ENCODE data around the gene STK38L. TPM values are rescaled to one million over a fixed set of nuclear protein-coding genes. Genes with fewer than 3 reads are reported as not detected.
A peak's percentile ranks its signal among the peaks of the same experiment; 100 is the strongest.

Gene STK38L
- total and polyA plus RNA-seq, 2 donors (not counting 1 experiment from before 2014, with no cell fraction given): 16.5 to 19.9 TPM

- TF ChIP-seq CTCF (conservative IDR thresholded peaks at IDR 0.05 in 1 of 2, IDR thresholded peaks at IDR 0.05 in 1 of 2; ENCODE audit: low read depth in 1 of 2, low read length in 2 of 2) (no peak), EZH2 (IDR thresholded peaks at IDR 0.05; ENCODE audit: low read length, missing control alignments) (no peak)
- H3K27me3 ChIP-seq (ENCODE audit: control insufficient read depth, insufficient read depth, low read length): no peaks in the 10 kb centered on the region
- peaks cover 3% of the 10 kb centered on the region for H3K4me1 ChIP-seq (ENCODE audit: control insufficient read depth, extremely low read depth, insufficient read depth, low read length)
- H3K4me3 ChIP-seq (replicated peaks in 1 of 4; ENCODE audit: control extremely low read depth in 1 of 4, insufficient read depth in 1 of 4, low read depth in 3 of 4, low read length in 4 of 4): no peak overlapping the region
- H3K36me3 ChIP-seq (ENCODE audit: control insufficient read depth, insufficient read depth, low read length): no peaks in the 10 kb centered on the region
- H2AFZ ChIP-seq (ENCODE audit: low read length): no peak overlapping the region
- no peaks in the 10 kb centered on the region for H4K20me1 ChIP-seq (ENCODE audit: control insufficient read depth, extremely low read depth, insufficient read depth, low read length)
- no peak overlapping the region for H3K9ac ChIP-seq (ENCODE audit: insufficient read depth, low read length)
- peaks cover 69% of the 10 kb centered on the region for H3K79me2 ChIP-seq (ENCODE audit: control insufficient read depth, insufficient read depth, low read length)
- no peak overlapping the region for H3K4me2 ChIP-seq (ENCODE audit: extremely low read depth, insufficient read depth, low read length)
- H3K27ac ChIP-seq (ENCODE audit: insufficient read depth, low read length): no peak overlapping the region
- no peaks in the 10 kb centered on the region for H3K9me3 ChIP-seq (ENCODE audit: control insufficient read depth, insufficient read depth, low read depth, low read length)
- no peak for DNase-seq (ENCODE audit: low read depth in 2 of 2)
Measured at GRCh38 chr12:27337376-27337775, 93.3 kb downstream of the STK38L start.

GRCh38 chr12:27338473-27338872, 94.4 kb downstream of the STK38L start:
- Histone ChIP-seq H3K36me3 (ENCODE audit: control insufficient read depth, insufficient read depth, low read length) (no peaks in the 10 kb centered on the region), H3K4me3 (replicated peaks in 1 of 4; ENCODE audit: control extremely low read depth in 1 of 4, insufficient read depth in 1 of 4, low read depth in 3 of 4, low read length in 4 of 4) (no peak overlapping the region), H3K9ac (ENCODE audit: insufficient read depth, low read length) (no peak overlapping the region), H3K79me2 (ENCODE audit: control insufficient read depth, insufficient read depth, low read length) (peaks cover 67% of the 10 kb centered on the region), H2AFZ (ENCODE audit: low read length) (no peak overlapping the region), H3K4me1 (ENCODE audit: control insufficient read depth, extremely low read depth, insufficient read depth, low read length) (peaks cover 2% of the 10 kb centered on the region), H3K27me3 (ENCODE audit: control insufficient read depth, insufficient read depth, low read length) (no peaks in the 10 kb centered on the region), H3K4me2 (ENCODE audit: extremely low read depth, insufficient read depth, low read length) (no peak overlapping the region), H3K9me3 (ENCODE audit: control insufficient read depth, insufficient read depth, low read depth, low read length) (no peaks in the 10 kb centered on the region), H4K20me1 (ENCODE audit: control insufficient read depth, extremely low read depth, insufficient read depth, low read length) (no peaks in the 10 kb centered on the region), H3K27ac (ENCODE audit: insufficient read depth, low read length) (no peak overlapping the region)
- no peak for DNase-seq (ENCODE audit: low read depth in 2 of 2)
- TF ChIP-seq CTCF (conservative IDR thresholded peaks at IDR 0.05 in 1 of 2, IDR thresholded peaks at IDR 0.05 in 1 of 2; ENCODE audit: low read depth in 1 of 2, low read length in 2 of 2) (no peak), EZH2 (IDR thresholded peaks at IDR 0.05; ENCODE audit: low read length, missing control alignments) (no peak)

- Histone ChIP-seq H2AFZ (ENCODE audit: low read length) (no peak overlapping the region), H3K4me2 (ENCODE audit: extremely low read depth, insufficient read depth, low read length) (no peak overlapping the region), H4K20me1 (ENCODE audit: control insufficient read depth, extremely low read depth, insufficient read depth, low read length) (no peaks in the 10 kb centered on the region), H3K9me3 (ENCODE audit: control insufficient read depth, insufficient read depth, low read depth, low read length) (no peaks in the 10 kb centered on the region), H3K9ac (ENCODE audit: insufficient read depth, low read length) (no peak overlapping the region), H3K27me3 (ENCODE audit: control insufficient read depth, insufficient read depth, low read length) (no peaks in the 10 kb centered on the region), H3K4me3 (replicated peaks in 1 of 4; ENCODE audit: control extremely low read depth in 1 of 4, insufficient read depth in 1 of 4, low read depth in 3 of 4, low read length in 4 of 4) (no peak overlapping the region), H3K4me1 (ENCODE audit: control insufficient read depth, extremely low read depth, insufficient read depth, low read length) (peaks cover 10% of the 10 kb centered on the region), H3K27ac (ENCODE audit: insufficient read depth, low read length) (no peak overlapping the region), H3K79me2 (ENCODE audit: control insufficient read depth, insufficient read depth, low read length) (peaks cover 64% of the 10 kb centered on the region), H3K36me3 (ENCODE audit: control insufficient read depth, insufficient read depth, low read length) (no peaks in the 10 kb centered on the region)
- no peak for TF ChIP-seq CTCF (conservative IDR thresholded peaks at IDR 0.05 in 1 of 2, IDR thresholded peaks at IDR 0.05 in 1 of 2; ENCODE audit: low read depth in 1 of 2, low read length in 2 of 2)
- TF ChIP-seq EZH2 (IDR thresholded peaks at IDR 0.05; ENCODE audit: low read length, missing control alignments): no peak
- DNase-seq (ENCODE audit: low read depth in 2 of 2): peak in 1 of 2 donors; percentile 30
Measured at GRCh38 chr12:27340971-27341370, 96.9 kb downstream of the STK38L start.

Data from fibroblast of lung (primary cell).